Fibroblast of gingiva (primary cell): ENCODE results near the gene IGF1R.

Experiments
- DNase-seq: peaks from one replicate; pipeline ENCODE4 v3.0.0-alpha.2; 2011; ENCODE audit warnings: low read depth

Gene IGF1R

GRCh38 chr15:98727115-98728040, 79.0 kb downstream of the IGF1R start:
- DNase-seq, result peak; percentile 90

- DNase-seq, result no peak
These were observed 79.9 kb downstream of the IGF1R start for GRCh38 chr15:98728082-98728810.

DNA sequence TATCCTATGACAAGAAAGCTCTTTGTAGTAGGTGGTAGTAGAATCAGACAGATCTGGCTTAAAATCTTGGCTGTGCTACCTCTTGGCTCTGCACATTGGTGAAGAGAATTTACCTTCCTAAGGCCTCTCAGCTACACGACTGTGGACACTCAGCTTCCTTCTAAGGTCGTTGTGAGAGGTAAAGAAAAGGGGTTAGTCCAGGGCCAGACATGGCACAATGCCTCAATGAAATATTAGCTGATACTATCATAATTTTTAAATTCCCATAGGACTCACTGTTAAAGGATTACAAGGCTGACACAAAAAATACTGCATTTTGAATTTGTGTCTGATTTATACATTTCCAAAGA, 80.4 kb downstream of the IGF1R start:
- no peak for DNase-seq

- no peak for DNase-seq
These were observed 81.2 kb downstream of the IGF1R start for GRCh38 chr15:98729446-98730042.

GRCh38 chr15:98730860-98731711, 82.7 kb downstream of the IGF1R start:
- no peak for DNase-seq

GRCh38 chr15:98731712-98732450, 83.5 kb downstream of the IGF1R start:
- DNase-seq, result no peak

DNA sequence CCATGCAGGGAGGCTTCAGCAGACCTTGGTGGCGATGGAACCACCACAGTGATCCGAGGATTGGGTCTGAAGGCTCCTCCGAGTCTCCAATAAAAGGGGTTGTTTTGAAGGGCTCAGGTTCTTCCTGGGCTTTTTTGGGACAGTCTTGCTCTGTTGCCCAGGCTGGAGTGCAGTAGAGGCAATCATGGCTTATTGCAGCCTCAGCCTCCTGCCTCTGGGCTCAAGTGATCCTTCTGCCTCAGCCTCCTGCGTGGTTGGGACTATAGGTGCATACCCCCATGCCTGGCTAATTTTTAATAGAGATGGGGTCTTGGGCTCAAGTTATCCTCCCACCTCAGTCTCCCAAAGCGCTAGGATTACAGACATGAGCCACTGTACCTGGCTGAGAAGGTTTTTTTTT, 84.8 kb downstream of the IGF1R start:
- no peak for DNase-seq

GRCh38 chr15:98734466-98735199, 86.3 kb downstream of the IGF1R start:
- peak; percentile 54 for DNase-seq

DNA sequence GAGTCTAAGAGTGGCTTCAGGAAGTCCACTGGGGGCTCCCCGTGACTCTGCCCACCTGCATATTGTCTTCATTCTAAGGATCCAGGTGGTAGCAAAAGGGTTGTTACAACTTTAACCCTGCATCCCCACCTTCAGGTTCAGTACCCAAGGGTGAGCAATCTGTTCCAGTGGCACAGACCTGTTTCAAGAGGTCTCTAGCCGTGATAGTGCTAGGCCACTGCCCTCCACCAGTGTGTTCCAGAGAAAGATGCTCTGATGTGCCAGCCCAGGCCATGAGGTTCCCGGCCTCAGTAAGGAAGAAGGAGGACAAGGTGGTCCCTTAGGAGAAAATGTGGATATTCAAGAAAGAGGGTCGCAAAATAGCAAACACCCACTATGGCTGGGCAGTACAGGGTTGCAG, 87.0 kb downstream of the IGF1R start:
- DNase-seq, result no peak

- no peak for DNase-seq
These were observed 87.7 kb downstream of the IGF1R start for GRCh38 chr15:98735895-98736617.

DNA sequence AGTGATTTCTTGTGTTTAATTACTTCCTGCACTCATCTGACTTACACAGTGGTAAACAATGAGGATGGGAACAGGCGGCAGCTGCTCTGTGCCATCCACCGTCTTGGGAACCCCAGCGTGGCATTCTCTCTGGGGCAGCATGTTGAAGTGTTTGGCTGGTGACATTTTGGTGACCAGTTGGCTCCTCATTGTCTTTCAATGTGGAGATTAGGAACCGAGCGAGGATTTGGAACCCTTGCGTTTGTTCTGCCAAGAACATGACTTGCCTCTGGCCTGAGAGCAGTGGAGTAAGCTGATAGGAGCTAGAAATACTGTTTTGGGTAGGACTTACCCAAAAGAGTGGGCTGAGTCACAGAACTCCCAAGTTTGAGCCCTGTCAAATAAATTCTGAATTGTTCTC, 88.8 kb downstream of the IGF1R start:
- no peak for DNase-seq

DNA sequence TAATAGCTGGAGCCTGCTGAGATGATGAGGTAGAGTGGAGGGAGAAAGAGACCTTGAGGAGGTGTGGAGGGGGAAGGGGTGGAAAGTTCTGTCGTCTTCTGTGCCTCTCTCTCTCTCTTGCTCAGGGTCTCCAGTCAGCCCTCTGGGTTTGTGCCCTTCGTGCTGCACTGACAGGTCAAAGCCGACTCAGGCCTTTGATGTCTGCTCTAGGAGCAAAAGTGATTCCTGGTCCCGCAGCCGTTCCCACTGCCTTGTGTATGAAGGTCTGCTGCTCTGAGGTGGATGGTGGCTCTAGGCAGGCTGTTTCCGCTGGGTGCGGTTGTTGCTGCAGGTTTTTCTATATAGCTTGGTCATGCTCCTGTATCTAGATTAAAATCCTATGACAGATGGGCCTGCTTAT, 89.4 kb downstream of the IGF1R start:
- no peak for DNase-seq

DNA sequence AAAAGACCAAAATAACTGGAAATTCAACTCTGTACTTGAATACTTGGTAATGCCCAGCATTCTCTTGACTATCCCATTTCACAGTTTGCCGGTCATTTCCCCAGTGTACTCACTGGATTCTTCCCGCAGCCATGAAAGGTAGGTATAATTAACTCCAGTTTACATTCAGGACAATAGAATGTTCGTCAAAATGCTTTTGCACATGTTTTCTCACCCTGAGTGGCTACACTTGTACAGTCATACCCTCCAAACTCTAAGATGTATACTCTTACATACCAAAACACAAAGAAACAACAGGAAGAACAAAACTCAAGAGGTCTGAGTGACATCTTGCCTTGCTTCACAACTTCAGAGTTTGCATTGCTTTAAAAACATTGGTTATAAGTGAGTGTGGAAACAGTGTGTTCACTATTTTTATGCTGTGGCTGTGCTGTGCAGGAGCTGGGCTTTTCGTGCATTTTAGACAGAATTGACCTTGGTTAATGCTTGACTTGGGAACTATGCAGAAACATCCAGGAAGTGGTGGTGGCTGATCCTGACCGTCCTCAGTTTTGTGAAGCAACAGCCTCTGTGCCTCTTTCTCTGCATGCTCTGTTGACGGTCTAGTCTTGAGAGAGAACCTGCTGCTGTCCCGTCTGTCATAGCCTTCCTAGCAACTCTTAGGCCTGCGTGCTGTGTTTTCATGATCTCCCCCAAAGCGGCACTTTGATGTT, 90.5 kb downstream of the IGF1R start:
- DNase-seq, result no peak

DNA sequence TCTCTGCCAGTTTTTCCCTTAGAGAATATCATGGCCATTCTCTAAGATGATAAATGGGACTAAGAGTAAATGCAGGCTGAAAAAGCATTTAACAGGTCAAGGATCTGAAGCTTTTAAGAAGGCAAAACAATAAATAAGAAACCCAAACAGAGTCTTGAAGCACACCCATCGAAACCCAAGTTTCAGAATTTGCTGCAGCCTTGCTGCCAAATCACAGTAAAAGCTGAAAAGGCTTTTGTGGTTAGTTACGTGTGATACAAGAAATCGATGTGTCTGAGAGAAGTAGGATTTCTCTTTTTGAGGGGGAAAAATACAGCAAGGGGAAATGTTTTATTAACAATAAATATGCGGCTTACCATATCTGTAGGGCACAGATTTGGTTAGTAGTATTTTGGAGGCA, 92.0 kb downstream of the IGF1R start:
- DNase-seq, result no peak

DNA sequence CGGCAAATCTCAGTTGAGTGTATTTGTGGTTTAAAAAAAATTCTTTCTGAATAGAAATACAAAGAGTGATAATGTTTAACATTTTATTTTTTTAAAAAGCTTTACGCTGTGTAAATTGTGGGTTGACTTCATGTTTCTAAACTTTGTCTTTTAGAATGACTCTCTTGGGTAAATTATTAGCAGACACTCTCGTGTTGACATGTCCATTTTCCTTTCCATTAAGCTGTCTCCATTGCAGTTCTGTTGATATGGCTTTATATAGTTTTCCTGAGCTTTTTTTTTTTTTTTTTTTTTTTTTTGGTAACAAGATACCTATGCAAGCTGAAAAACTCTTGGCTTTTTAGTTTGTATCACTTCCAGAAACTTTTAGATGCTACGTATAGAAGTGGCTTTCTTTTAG, 92.6 kb downstream of the IGF1R start:
- DNase-seq, result no peak

DNA sequence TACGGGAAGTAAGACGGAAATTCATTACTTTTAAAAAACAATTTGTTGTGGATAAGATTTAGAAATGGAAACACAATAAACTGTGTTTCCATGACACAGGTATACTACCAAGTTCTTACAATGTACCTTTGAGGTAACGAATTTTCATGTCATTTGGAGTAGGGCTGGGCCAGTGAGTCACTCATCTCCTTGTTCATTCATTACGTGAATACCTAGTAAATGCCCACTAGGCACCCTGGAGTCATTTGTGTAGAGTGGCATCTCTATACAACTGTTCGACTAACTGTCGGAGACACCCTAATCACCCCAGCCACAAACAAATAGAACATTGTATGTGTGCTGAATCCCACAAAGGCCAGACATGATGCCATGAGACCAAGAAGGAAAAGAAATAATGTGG, 94.8 kb downstream of the IGF1R start:
- no peak for DNase-seq

DNA sequence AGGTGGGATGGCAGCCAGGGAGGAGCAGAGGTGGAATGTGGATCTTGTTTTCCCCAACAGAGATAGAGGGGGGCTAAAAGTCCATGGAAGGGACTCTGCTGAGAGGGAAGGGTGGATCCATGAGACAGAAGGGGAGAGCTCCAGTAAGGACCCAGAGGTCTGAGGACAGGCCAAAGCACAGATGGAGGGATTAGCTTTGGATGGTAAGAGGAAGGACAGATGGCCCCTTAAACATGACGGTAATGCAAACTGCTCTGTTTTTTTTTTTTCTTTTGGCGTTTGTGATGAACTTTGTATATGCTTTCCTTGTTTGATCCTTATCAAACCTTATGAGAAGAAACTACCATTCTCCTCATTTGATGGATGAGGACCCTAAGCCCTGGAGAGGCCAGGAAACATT, 96.2 kb downstream of the IGF1R start:
- no peak for DNase-seq

DNA sequence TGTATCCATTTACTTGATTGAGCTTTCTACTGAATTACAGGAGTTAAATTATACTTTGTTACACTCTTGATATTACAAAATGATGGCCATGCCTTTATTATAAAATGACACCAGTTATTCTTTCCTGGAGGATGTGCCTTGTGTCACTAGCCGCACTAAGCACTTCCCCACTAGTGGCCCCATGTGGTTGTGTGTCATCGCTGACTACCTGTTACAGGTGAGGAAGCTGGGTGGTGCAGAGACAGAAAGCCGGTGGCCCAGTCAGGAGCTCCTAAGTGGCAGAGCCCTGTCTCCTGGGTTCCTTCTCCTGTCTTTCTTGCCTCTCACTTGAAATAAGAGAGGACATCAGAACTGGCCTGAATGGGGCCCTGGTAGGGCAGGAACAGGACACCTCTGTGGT, 96.8 kb downstream of the IGF1R start:
- no peak for DNase-seq

GRCh38 chr15:98745650-98746374, 97.5 kb downstream of the IGF1R start:
- no peak for DNase-seq
